ENCODE results near the gene FOXP1.

Gene FOXP1

DNA sequence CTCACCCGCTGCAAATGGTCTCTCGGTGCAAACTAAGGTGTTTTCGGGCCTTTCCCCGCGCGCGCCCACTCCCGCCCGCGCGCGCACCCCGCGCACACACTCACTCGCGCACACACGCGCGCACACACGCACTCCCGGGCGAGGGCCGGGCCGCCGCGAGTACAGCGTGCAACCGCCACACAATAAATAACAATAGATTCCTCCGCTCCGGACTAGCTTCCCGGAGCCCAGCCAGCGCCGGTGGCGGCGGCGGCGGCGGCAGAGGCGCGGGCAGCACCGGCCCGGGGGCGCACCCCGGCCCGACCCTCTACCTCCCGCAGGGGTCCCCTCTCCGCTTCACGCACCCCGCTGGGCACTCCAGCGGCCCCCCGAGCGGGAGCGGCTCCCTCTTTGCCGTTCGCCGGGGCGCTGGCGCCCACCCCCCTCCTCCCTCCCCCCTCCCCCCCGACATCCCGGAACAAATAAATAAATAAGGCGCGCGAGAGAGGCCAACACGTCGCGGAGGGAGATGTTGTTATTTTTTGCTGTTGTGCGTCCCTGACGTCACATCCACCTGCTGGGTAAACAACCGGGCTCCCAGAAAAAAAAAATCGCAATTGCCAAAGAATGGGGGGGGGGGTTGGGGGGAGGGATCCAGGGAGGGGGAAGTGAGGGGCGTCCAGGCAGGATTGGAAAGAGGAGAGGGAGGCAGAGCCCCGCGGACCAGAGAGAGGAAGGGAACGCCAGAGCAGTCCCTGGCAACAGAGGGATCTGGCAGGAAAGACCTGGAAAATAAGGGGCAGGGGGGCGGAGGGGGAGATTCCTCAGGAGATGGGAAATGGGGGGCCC, at the start of gene FOXP1:
TSS of gene FOXP1 (minus strand) at position 163 of the 828 bp plus-strand sequence. CDS start 385,347 bp downstream, outside the sequence.
- DNase-seq (ENCODE audit: low read depth in 2 of 2), result peak; percentile 45 to 65

DNA sequence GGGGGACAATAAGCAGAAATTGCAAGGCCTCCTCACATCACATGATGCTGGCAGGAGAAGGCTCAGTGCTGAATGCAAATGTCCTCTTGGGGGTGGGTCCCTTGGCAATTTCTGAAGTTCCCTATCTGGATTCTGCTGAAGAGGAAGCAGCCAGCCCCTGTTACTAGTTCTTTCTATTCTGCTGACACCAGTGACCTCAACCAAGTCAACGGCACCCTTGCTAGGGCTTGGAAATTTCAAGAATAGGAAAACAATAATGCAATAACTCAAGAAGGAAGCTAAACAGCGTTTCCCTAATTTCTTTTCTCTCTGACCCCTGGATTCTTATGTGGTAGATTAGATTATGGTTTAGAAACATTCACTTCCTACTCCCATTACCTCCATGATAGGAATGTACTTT, 46.2 kb upstream of the FOXP1 start:
- DNase-seq (ENCODE audit: low read depth in 2 of 2), result no peak

DNA sequence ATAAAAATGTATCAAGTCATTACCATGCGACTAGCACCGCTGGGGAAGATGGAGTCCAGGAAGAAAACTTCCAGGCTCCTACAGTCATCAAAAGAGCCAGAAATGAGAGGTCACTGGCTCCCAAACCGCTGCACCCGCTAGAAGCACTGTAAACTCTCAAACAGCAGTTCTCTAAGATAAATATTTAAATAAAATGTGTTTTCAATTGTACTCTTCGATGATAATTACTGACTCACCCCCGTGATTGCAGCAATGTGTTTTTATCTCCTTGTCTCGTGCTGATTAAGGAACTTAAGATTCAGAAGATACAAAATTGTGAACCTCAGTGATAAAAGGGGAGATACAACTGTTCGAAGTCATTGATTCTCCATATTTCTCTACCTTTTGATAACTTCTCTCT, 45.8 kb upstream of the FOXP1 start:
- DNase-seq (ENCODE audit: low read depth in 2 of 2), result no peak

DNA sequence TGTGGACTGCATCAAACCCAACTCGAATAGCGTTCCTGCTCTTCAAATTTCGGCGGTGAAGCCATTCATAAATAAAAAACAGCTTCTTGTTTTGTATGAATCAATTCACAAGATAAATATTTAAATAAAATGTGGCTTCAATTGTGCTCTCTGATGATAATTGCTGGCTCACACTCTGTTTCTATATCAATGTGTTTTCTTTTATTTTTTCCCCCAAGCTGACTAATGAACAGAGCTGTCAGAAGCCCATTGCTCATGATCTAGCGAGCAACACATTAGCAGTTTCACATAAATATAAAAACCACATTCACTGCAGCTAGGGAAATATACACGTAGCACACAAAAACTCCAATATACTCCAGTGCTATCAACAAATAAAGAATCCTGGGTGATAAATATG, 45.0 kb upstream of the FOXP1 start:
- no peak for DNase-seq (ENCODE audit: low read depth in 2 of 2)

DNA sequence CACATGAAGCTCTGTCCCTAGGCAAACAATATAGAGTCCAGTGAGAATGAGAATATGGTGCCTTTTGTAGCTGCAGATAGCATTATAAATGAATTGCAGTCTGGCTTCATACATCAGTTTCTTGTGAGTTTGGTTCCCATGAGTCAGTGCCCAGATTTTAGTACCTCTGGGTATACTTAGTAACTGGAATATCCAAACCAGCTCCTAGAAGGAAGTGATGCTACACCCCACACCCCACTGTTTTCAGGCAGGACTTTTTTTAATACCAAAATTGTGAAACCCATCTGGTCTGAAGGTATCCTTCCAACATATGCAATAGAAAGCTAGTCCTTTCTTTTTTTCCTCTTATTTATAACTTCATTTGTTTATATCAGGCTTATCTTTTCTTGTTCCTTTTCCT, 42.1 kb upstream of the FOXP1 start:
- DNase-seq (ENCODE audit: low read depth in 2 of 2), result no peak

DNA sequence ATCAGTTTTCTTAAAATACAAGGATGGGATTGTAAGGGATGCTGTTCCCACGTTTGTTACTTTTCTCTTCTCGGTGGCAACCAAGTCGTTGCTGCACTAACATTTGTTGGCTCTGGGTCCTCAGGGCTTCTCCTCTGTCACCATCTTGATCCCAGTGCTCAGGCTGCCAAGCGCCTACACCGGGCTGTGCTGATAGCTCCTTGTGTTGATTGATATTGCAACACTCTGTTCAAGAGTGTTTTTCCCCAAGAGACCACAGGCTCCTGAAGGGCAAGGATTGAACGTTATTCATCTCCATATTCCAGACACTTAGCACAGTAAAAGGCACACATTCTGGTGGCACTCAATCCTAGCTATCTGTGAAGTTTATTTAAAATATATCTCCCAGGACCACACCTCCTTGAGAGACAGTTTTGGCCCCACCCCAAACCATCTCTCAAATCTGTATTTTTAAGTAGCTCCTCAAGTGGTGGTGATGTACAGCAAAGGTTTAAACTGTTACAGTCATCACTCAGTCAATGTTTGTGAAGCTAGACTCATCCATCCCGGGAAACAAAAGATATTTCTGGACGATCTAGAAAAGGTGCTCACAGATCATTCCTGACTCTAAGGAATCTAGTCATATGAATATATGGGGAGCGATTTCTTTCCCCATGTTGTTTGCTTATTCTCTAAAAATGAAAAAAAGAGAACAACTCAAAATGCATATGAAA, 38.5 kb upstream of the FOXP1 start:
- no peak for DNase-seq (ENCODE audit: low read depth in 2 of 2)

DNA sequence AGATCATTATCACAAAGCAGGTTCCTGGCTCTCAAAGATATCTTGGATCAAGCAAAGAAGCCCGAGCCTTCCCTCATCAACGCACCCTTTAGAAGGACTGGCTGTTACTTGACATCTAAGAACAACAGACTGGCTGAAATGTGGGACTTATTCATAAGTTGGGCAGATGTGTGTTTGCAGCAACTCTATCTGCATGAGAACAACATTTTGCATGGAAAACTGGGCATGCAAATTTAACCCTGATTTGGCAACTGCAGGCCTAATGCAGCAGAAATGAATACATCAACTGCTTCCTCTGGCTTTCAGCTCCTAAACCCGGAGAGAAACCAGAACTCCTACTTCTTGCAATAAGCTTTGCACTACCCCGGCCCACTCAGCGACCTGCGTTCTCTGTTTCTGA, 35.0 kb upstream of the FOXP1 start:
- DNase-seq (ENCODE audit: low read depth in 2 of 2), result no peak

DNA sequence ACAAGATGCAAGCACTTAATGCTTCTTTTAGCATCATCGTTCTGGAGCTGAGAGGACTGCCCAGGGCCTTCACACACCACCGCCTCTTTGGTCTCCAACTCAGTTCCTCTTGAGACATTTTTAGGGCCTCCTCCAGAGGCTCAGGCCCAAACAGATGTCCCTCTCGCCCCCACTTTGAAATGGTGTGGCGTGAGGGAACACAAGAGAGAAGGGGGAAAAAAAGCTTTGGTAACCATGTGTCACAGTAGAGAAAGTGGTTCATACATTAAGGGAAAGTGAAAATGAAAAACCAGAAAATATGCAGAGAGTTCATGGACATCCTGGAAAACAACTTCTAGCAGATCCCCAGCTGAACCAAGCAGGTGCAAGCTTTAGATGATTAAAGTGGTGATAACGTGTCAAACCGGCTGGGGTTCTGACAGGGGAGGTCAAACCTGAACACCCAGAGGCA, 33.1 kb upstream of the FOXP1 start:
- DNase-seq (ENCODE audit: low read depth in 2 of 2), result no peak

DNA sequence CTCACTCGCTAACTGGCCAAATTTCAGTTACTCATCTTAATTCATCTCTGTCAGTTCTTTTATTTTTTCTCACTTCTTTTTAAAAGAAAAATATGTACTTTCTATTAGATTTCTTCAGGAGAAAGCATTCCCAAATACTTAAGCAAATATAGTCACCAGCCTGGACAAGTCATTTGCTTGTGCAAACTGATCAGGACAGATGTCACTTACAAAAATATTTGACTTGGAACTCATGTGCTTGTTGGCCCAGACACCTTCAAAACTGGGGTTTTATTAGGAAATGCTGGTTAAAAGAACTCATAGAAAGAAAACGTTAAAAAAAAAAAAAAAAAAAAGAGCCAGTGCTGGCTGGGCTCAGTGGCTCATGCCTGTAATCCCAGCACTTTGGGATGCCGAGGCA, 31.3 kb upstream of the FOXP1 start:
- no peak for DNase-seq (ENCODE audit: low read depth in 2 of 2)

DNA sequence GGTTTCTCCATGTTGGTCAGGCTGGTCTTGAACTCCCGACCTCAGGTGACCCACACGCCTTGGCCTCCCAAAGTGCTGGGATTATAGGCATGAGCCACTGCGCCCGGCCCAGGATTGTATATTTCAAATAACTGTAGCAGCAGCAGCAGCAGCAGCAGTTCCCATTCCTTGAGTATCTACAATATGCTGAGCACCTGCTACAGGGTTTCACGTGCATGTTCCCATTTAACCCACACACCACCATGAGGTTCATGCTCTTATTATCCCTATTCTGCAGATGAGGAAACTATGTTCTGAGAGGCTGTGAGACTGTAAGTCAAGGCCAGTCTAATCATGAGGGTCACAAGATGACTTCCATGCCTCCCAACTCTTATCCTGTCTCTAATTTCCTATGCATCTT, 30.9 kb upstream of the FOXP1 start:
- no peak for DNase-seq (ENCODE audit: low read depth in 2 of 2)

DNA sequence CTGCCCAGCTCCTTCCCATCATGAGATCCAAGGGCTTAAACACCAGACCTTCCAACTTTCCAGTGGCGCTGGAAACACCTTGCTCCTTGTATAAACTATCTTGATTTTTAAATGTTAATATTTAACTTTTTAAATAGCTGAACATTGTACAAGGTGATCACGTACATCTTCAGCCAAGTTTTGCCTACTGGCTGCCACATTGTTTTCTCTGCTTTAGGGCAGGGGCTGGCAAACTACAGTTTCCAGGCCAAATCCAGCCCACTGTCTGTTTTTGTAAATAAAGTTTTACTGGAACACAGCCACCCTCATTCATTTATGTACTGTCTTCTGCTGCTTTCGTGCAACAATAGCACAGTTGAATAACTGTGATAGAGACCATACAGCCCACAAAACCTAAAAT, 27.6 kb upstream of the FOXP1 start:
- DNase-seq (ENCODE audit: low read depth in 2 of 2), result no peak

DNA sequence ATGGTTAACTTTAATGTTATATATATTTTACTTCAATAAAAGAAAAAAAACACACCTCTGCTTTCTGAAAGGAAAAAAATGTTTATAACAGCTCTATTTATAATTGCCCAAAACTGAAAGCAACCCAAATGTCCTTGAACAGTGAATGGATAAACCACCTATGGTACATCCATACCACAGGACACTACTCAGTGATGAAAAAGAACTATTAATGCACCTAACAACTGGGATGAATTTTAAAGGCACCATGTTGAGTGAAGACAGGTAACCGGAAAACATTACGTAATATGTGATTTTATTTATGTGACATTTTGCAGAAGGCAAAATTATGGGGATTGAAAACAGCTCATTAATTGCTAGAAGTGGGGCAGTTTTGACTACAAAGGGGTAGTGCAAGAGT, 23.8 kb upstream of the FOXP1 start:
- DNase-seq (ENCODE audit: low read depth in 2 of 2), result no peak

DNA sequence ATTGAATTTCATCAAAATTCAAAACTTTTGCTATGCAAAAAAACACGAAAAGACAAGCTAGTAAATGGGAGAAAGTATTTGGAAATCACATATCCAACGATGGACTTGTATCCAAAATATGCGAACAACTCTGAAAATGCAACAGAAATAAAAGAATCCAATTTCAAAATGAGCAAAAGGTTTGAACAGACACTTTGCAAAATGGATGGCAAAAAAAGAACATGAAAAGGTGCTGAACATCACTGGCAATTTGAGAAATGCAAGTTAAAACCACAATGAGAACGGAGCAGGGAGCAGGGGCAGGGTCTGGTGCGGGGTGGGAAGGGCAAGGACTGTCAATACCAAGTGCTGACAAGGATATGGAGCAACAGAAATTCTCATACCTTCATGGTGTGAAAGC, 23.1 kb upstream of the FOXP1 start:
- no peak for DNase-seq (ENCODE audit: low read depth in 2 of 2)

DNA sequence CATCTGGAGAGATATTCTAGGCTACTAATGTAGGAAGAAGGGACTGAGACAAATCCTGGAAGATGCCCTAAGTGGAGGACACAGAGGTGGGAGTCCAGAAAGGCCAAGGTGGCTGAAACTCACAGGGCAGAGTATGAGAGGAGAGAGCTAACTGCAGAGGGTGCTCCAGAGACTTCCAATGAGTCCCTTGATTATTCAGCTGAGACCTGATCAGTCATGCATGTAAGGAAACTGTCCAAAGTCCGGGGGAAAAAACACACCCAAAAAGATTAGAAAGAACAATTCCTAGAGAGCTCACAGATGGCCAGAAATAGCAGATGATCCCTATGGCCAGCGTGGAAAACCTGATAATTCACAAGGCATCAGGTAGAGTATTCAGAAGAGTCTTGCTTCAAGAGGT, 18.7 kb upstream of the FOXP1 start:
- DNase-seq (ENCODE audit: low read depth in 2 of 2), result no peak

DNA sequence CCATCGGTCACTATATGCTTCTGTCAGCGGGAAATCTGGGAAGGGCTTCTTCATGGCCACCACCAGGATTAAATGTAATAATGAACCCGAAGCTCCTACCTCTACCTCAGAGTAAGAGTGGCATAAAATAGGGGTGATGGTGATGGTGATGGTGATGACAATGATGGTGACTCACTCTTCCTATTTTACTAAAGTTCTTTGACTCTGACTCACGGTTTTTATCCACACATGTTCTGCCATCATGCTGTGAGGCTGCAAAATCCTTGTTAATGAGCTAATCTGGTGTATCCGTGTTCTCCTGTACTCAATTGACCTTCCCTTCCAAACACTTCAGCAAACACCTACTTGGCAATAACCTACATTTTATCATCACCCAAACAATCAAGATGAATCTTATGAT, 18.3 kb upstream of the FOXP1 start:
- DNase-seq (ENCODE audit: low read depth in 2 of 2), result no peak

DNA sequence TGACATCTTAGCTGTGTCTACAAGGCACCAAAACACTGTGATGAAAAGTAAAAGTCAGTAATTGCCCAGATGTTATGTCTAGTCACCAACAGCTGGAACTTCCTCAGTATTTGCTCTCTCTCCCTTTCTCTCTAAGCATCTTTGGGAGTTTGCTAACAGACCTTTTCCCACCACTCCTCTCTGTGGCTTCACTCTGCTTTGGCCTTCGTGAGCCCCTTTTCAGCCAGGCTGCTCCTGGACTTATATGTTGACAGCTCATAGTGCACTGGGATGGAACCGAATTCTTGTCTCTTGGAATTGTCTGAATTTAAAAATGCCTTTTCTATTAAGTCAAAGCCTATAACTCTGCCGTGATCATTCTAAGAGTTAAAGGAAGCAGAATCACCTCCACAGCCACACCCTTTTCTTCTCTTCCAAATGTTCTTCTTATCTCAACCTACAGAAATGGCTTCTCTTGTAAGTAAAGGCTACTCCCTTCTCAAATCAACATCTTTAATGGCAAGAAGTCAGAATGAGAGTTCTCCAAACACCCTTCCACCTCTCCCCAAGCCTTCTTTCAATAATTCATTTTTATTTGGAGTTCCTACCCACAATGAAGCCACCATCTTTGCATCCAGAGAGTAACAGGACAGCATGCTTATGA, 17.2 kb upstream of the FOXP1 start:
- DNase-seq (ENCODE audit: low read depth in 2 of 2), result no peak

DNA sequence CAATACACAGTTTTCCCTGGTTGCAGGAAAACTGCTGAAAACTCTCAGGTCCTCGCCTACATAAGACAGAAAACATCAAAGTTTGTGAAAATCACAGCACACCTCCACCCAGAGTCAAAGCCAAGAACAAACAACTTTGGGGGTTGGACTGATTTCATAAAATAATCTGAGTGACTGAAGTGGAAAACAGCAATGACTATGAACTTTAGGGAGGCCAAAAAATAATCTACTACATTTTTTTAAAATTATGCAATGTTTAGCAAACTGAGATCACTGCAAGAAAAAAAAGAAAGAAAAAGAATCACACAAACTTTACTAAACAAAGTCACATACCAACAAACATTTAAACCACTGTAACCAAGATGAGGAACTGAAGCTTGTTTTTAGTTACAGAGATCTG, 15.9 kb upstream of the FOXP1 start:
- no peak for DNase-seq (ENCODE audit: low read depth in 2 of 2)

DNA sequence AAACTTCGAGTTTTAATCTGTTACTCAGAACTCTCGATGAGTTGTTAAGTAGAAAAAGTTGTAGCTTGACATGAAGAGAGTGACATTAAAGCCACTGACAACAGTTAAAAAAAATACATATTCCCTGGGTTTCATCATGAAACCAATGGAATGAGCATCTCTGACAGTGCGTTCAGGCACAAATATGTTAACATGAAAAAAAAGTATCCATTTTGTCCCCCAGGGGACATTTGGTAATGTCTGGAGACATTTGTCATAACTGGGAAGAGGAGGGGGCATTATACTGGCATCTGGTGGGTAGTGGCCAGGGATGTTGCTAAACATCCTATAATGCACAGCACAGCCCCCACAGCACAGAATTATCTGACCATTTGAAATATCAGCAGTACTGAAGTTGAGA, 14.8 kb upstream of the FOXP1 start:
- no peak for DNase-seq (ENCODE audit: low read depth in 2 of 2)

DNA sequence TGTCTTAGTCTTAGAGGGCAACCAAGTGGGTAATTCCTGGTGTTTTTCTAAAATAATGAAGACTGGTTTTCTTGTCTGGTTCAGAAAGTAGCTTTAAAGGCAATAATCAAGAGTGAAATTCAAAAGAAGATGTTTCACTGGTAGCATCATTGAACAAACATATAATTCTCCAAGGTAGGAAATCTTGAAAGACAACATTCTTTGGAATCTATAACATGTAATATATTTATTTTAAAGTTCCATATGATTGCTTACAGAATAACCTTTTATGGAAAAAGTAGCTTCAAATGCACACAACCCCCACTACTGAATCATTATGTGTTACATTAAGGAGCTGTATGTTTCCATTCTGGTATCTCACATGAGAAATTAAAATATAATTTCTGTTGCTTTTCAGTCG, 13.8 kb upstream of the FOXP1 start:
- no peak for DNase-seq (ENCODE audit: low read depth in 2 of 2)

DNA sequence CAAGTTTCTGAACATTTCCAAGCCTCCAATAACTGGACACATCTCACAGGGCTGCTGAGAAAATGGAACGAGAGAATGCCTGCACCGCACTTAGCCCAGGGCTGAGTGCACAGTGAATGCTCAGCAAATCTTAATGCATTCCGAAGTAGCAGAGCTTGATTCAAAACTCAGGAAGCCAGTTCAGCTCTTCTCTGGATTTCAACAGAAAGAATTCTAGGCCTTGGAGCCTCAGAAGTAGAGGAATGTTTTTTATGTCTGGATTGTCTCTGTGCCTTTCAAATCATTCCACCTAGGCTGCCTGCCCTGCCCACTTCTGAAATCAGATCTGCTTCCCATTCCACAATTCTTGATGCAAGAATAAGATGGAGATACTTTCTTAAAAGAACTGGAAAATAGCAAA, 9.6 kb upstream of the FOXP1 start:
- no peak for DNase-seq (ENCODE audit: low read depth in 2 of 2)

DNA sequence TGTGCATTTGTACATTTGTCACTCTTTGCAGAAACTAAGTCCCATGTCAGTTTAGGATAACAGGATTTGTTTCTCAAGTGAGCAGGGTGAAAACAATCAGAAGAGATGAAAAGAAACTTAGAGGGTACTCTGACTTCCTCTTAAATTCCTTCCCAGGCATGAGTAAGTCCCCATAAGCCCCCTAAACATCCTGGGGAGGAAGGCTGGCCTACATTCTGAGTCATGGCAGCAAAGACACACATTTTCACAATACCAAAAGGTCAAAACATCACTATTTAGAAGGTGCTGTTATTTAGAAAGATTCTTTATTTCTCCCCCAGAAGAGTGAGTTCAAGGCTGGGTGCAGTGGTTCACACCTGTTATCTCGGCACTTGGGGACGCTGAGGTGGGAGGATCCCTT, 7.6 kb upstream of the FOXP1 start:
- DNase-seq (ENCODE audit: low read depth in 2 of 2), result no peak

DNA sequence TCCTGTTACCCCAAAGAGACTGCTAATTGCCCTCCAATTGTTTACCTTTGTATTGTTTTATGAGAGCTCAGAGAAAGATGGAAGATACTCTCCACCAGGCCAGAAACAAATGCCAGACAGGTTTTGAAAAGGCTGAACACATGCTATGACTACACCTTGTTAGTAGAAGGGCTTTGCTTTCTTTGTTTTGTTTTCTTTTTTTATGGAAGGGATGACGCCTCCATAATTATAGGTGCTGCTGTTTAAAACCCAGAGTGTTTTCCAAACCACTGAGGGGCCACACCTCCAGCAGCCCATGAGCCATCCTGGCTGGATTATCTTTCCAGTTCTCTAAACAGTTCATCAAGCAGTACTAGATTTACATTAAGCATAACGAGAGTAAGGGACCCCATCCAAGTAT, 5.6 kb upstream of the FOXP1 start:
- DNase-seq (ENCODE audit: low read depth in 2 of 2), result no peak

DNA sequence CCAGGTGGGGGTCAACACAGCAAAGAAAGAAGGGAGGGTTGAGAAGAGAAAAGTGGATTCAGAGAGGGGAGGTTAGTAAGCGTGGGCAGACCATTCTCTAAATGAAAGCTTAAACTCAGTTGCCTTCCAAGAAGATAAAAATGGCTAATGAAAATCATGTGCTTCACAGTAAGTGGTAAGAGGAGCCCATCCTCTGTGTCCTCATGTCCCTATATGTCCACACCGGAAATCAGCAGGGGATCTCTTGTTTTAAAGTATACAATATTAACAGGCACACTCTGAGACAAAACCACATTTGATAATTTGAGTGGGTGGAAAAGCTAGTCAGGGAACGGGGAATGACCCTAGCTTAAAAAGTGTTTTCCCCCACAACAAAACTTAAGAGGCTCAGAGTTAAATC, 4.4 kb upstream of the FOXP1 start:
- DNase-seq (ENCODE audit: low read depth in 2 of 2), result no peak

Measured in stimulated activated CD8-positive, alpha-beta memory T cell treated with anti-CD3 and anti-CD28 coated beads, Interleukin-7, amount 100 ng/mL, for 4 hours (primary cell).